Activated CD4-positive, alpha-beta memory T cell treated with anti-CD3 and anti-CD28 coated beads for 36 hours (primary cell): ENCODE measurements around the gene ECM2. TPM values are rescaled to one million over a fixed set of nuclear protein-coding genes. Genes with fewer than 3 reads are reported as not detected.

Experiments used
- CTCF ChIA-PET: fragments of 350-600 bp; sonication (Branson Sonifier 250); formaldehyde crosslinking; loops from one replicate; lab custom pipeline; 2021; ENCODE audit warnings: antibody characterized with exemption, inconsistent platforms; lab: Charles Lee
- POLR2A ChIA-PET: fragments of 350-600 bp; sonication (Branson Sonifier 250); formaldehyde crosslinking; loops from one replicate; lab custom pipeline; 2021; ENCODE audit warnings: antibody characterized with exemption; lab: Charles Lee
- DNase-seq: peaks from one replicate; pipeline ENCODE4 v3.0.0-alpha.2; 2020
- H3K27ac Mint-ChIP-seq: one replicate; pipeline ENCODE4 v1.8.0; 2021; ENCODE audit warnings: mixed read lengths
- H3K27me3 Mint-ChIP-seq: one replicate; pipeline ENCODE4 v1.8.0; 2021; ENCODE audit warnings: mixed read lengths
- H3K36me3 Mint-ChIP-seq: one replicate; pipeline ENCODE4 v1.8.0; 2021; ENCODE audit warnings: mixed read lengths
- H3K4me1 Mint-ChIP-seq: one replicate; pipeline ENCODE4 v1.8.0; 2021; ENCODE audit warnings: low read depth, mixed read lengths
- H3K4me3 Mint-ChIP-seq: one replicate; pipeline ENCODE4 v1.8.0; 2021; ENCODE audit warnings: mild to moderate bottlenecking, mixed read lengths
- H3K9me3 Mint-ChIP-seq: one replicate; pipeline ENCODE4 v1.8.0; 2021; ENCODE audit warnings: mixed read lengths
- intact Hi-C: fragments of 100-400 bp; cut with micrococcal nuclease; formaldehyde crosslinking; loops from one replicate; pipeline ENCODE4 v1.15.1; 2023
- microRNA-seq: library from miRNA; unstranded; fragments of <30 nt; microRNA quantifications from one replicate; pipeline ENCODE4 v1.2.0, GENCODE V29; 2022; ENCODE audit warnings: borderline number of aligned reads, borderline microRNAs expressed, borderline replicate concordance
- total RNA-seq, 2 experiments: library from RNA; stranded (reverse); gene quantifications; one replicate each; pipeline ENCODE4 v1.2.3, GENCODE V29; 2021

ECM2 gene
- total RNA-seq, 2 experiments from 2014 or later: not detected

DNA sequence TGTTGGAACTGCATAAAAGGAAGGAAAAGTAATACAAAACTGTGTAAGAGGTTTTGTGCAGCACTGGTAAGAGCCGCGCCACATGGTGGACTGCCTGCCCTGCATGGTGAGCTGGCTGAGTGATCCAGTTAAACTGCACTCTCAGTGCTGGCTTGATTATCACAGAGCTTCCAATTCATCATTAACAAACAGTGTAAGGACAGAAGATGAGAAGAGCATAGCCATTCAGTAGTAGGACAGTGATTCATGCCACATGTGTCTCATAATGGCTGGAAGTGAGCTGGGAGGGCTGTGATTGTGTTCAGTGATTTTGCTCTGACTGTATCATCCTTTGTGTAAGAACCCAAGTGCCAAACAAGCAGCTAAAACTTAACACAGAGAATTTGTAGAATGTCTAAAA, 67.6 kb downstream of the ECM2 start:
- Mint-ChIP-seq H3K4me3 (no peak overlapping the region), H3K27ac (no peak overlapping the region), H3K36me3 (no peaks in the 10 kb centered on the region), H3K27me3 (no peaks in the 10 kb centered on the region), H3K4me1 (no peaks in the 10 kb centered on the region), H3K9me3 (no peaks in the 10 kb centered on the region)
- ChIA-PET POLR2A (no interaction called here), CTCF (no interaction called here)
- intact Hi-C loops: no loop called here
- no peak for DNase-seq

DNA sequence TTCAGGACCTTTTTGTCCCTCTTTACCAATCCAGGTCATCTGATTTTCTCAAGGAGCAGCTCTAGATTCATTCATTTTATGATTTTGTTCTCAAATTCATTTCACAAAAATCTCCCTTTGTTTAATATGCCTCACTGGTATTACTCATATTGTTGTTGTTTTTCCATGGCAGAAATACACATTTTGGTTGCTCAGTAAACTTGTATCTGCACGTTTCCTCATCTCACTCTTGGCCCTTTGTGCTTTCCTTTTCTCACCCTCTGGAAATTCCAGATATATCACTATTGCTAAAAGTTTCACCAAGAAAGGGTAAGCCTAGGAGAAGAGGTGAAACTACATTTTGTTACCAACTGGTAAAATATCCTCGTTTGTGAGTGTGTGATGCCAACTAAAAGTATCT, 68.3 kb downstream of the ECM2 start:
- POLR2A ChIA-PET: no interaction called here
- Mint-ChIP-seq H3K4me3 (no peak overlapping the region), H3K36me3 (no peaks in the 10 kb centered on the region), H3K4me1 (no peaks in the 10 kb centered on the region), H3K27me3 (no peaks in the 10 kb centered on the region), H3K27ac (no peak overlapping the region), H3K9me3 (no peaks in the 10 kb centered on the region)
- intact Hi-C loops: no loop called here
- DNase-seq: no peak
- CTCF ChIA-PET: no interaction called here

DNA sequence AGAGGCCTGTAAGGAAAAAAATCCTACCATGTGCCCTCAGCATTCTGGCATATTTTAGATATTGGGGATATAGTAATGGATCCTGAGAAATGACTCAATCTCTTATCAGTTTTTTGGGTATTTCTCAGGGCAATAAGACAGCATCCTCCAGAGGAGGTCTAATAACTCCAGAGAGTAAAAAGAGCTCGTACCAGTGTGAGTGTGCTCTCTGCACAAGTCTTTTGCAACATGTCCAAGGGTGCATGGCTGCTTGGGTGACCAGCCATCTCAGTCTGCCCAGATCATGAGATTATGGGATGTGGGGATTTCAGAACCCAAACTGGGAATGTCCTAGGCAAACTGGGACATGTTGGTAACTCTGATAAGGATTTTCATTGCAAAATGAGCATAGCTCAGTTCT, 68.7 kb downstream of the ECM2 start:
- intact Hi-C loops: no loop called here

DNA sequence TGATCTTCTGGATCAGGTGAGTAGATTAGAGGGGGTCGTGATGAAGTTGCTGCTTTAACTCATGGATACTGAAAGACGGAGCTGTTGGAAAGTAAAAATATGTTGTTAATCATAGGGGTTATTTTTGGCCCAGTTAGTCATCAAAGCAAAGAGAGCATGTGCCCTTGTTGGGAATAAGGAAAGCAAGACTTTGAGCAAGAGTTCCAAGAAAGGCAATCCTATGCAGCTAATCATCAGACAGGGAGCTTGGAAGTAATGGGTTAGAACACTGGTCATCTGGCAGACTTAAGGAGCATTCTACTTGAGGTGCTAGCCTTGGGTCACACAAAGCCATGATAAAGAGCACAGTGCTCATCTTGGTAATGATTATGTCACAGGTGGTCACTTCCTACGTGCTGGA, 71.8 kb downstream of the ECM2 start:
- no peak for DNase-seq
- H3K4me1 Mint-ChIP-seq: no peaks in the 10 kb centered on the region
- H3K27ac Mint-ChIP-seq: no peak overlapping the region
- H3K4me3 Mint-ChIP-seq: no peak overlapping the region
- ChIA-PET POLR2A (no interaction called here), CTCF (interaction anchor here (0.6 kb wide), 1 partner anchor 25 kb away, joined by 3 read pairs; no protein-coding TSS in a partner anchor)
- intact Hi-C loops: no loop called here
- H3K27me3 Mint-ChIP-seq: no peaks in the 10 kb centered on the region
- H3K36me3 Mint-ChIP-seq: no peaks in the 10 kb centered on the region
- H3K9me3 Mint-ChIP-seq: no peaks in the 10 kb centered on the region

More for the DNA sequence above, 68.7 kb downstream of the ECM2 start:
- Mint-ChIP-seq H3K27me3 (no peaks in the 10 kb centered on the region), H3K36me3 (no peaks in the 10 kb centered on the region), H3K27ac (no peak overlapping the region), H3K4me3 (no peak overlapping the region), H3K9me3 (no peaks in the 10 kb centered on the region), H3K4me1 (no peaks in the 10 kb centered on the region)
- CTCF ChIA-PET: no interaction called here
- no peak for DNase-seq
- POLR2A ChIA-PET: no interaction called here

DNA sequence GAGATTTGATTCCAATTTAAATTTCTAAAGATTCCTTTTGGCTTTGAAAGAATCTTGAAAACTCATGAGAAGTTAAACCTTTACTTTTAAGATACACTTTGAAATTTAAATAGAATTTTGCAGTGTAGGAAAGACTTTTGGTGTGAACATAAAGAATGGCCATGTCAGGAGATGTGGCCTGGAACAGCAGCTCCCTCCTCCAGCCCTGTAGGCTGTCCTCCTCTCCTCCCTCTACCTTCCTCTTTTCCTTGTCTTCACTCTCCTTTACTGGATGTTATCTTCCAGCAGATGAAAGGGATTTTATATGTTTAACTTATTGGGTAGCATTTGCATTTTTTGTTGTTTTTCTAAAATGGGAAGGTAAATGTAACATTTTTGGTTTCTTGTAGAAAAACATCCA, 72.4 kb downstream of the ECM2 start:
- Mint-ChIP-seq H3K36me3 (no peaks in the 10 kb centered on the region), H3K27me3 (no peaks in the 10 kb centered on the region), H3K9me3 (no peaks in the 10 kb centered on the region), H3K4me1 (no peaks in the 10 kb centered on the region), H3K27ac (no peak overlapping the region), H3K4me3 (no peak overlapping the region)
- DNase-seq: no peak
- ChIA-PET POLR2A (no interaction called here), CTCF (interaction anchor here (0.6 kb wide), 1 partner anchor 24 kb away, joined by 3 read pairs; no protein-coding TSS in a partner anchor)
- intact Hi-C loops: no loop called here

DNA sequence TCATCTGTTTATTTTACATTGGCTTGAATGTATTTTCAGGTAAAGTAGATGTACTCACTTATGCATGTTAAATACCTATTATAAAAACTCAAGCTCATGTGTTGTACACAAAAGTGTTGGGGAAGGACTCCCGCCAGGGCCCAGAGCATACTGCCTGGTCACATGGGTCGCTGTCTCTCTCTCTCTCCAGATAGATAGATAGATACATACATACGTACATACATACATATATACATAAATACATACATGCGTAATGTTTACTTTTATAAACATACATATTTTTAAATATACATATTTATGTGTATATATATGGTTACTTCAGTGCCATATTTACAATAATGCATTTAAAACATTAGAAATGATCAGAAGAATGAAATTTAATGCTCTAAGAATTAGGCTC, 78.2 kb downstream of the ECM2 start:
- Mint-ChIP-seq H3K4me1 (no peaks in the 10 kb centered on the region), H3K27ac (no peak overlapping the region), H3K27me3 (no peaks in the 10 kb centered on the region), H3K4me3 (no peak overlapping the region), H3K9me3 (no peaks in the 10 kb centered on the region), H3K36me3 (no peaks in the 10 kb centered on the region)
- ChIA-PET POLR2A (no interaction called here), CTCF (no interaction called here)
- intact Hi-C loops: no loop called here
- DNase-seq: no peak

DNA sequence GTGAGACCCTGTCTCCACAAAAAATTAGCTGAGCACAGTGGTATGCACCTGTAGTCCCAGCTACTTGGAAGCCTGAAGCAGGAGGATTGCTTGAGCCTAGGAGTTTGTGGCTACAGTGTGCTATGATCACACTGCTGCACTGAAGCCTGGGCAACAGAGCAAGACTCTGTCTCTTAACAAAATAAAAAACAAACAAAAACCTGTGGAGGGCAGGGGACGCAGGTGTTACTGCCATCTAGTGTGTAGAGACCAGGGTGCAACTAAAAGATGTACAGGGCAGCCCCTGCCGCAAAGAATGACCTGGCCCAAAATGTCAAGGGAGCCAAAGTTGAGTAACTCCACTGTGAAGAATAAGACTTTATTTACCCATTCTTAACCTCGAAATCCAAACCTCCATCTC, 80.6 kb downstream of the ECM2 start:
- CTCF ChIA-PET: interaction anchor here (1.3 to 1.4 kb wide), 2 partner anchors 127 to 315 kb away, joined by 3 to 4 read pairs; no protein-coding TSS in a partner anchor
- no peaks in the 10 kb centered on the region for H3K27me3 Mint-ChIP-seq

DNA sequence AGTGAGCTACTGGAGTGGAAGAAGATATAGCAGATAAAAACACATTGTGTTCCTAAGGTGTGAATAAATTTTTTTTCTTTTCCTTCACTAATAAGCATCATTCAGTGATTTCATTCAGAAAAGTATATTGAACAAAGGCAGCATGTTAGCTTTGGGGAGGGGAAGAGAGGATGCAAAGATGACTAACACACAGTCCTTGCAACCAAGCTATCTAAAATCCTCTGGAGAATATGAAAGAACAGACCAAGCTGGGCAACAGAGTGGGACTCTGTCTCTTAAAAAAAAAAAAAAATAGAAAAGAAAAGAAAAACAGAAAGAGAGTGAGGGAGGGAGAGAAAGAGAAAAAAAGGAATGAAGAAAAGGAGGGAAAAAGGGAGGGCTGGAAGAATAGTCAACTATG, 89.3 kb downstream of the ECM2 start:
- ChIA-PET POLR2A (no interaction called here), CTCF (interaction anchor here (1.1 kb wide), 1 partner anchor 306 kb away, joined by 4 read pairs; no protein-coding TSS in a partner anchor)
- intact Hi-C loops: loop anchor here (10.0 kb wide), 1 partner anchor 122 kb away; the partner anchor contains the start of genes CENPP and NOL8

More for the DNA sequence above, 80.6 kb downstream of the ECM2 start:
- intact Hi-C loops: no loop called here
- no peak for DNase-seq
- POLR2A ChIA-PET: no interaction called here
- H3K4me3 Mint-ChIP-seq: no peak overlapping the region
- no peaks in the 10 kb centered on the region for H3K4me1 Mint-ChIP-seq
- H3K36me3 Mint-ChIP-seq: no peaks in the 10 kb centered on the region
- peaks cover 3% of the 10 kb centered on the region for H3K9me3 Mint-ChIP-seq
- H3K27ac Mint-ChIP-seq: no peak overlapping the region

More for the DNA sequence above, 89.3 kb downstream of the ECM2 start:
- H3K36me3 Mint-ChIP-seq: no peaks in the 10 kb centered on the region
- no peak for DNase-seq
- H3K4me1 Mint-ChIP-seq: no peaks in the 10 kb centered on the region
- H3K27me3 Mint-ChIP-seq: no peaks in the 10 kb centered on the region
- H3K9me3 Mint-ChIP-seq: peaks cover 3% of the 10 kb centered on the region
- H3K4me3 Mint-ChIP-seq: no peak overlapping the region
- H3K27ac Mint-ChIP-seq: no peak overlapping the region

Small RNAs within 50 kb of the gene (microRNA-seq; reads per million reads assigned to microRNA genes)
- gene MIR4670: not detected

Other genes starting within 250 kb of the ECM2 start
- 100 to 1,000 TPM; 212 to 222 TPM for gene IARS1, start 242.3 kb downstream of the ECM2 start, total RNA-seq
- gene NOL8, start 210.6 kb downstream of the ECM2 start, total RNA-seq: 10 to 100 TPM; 45.6 to 47.1 TPM
- gene CENPP, start 210.0 kb downstream of the ECM2 start, total RNA-seq: 10 to 100 TPM; 21.8 to 23.5 TPM
- not detected for gene OGN, start 131.4 kb downstream of the ECM2 start, total RNA-seq
- gene OMD, start 111.5 kb downstream of the ECM2 start, total RNA-seq: not detected
- not detected for gene ASPN, start 53.5 kb downstream of the ECM2 start, total RNA-seq
- gene IPPK, start 134.1 kb upstream of the ECM2 start, total RNA-seq: 10 to 100 TPM; 10.8 to 11.0 TPM
- gene BICD2, start 228.8 kb upstream of the ECM2 start, total RNA-seq: 10 to 100 TPM; 16.5 to 17.2 TPM